Mammary epithelial cell (primary cell): ENCODE measurements around the gene ASB1.

Source experiments
- CTCF ChIP-seq, 2 donors: IDR thresholded peaks in 1 of 2; conservative IDR thresholded peaks in 1 of 2; 2 replicates each; pipeline ENCODE4 v1.5.1; 2011 to 2012; ENCODE audit warnings: inconsistent platforms in 2 of 2, low read length in 2 of 2, mild to moderate bottlenecking in 2 of 2, control low read depth in 1 of 2, low read depth in 1 of 2; ENCODE audit not compliant: insufficient read depth in 1 of 2; ENCODE audit errors: extremely low read depth in 1 of 2
- EZH2 ChIP-seq: IDR thresholded peaks from 2 replicates; pipeline ENCODE4 v1.6.1; 2012; ENCODE audit warnings: low read length, inconsistent platforms, borderline replicate concordance

- TF ChIP-seq CTCF (conservative IDR thresholded peaks at IDR 0.05 in 1 of 2, IDR thresholded peaks at IDR 0.05 in 1 of 2; ENCODE audit: extremely low read depth in 1 of 2, insufficient read depth in 1 of 2, low read depth in 1 of 2, low read length in 2 of 2) (no peak), EZH2 (no peak)
These were observed 23.2 kb downstream of the ASB1 start for GRCh38 chr2:238449909-238450417.
